H54 (cell line): ENCODE measurements around the gene HLA-DOB.

Source experiments
- DNase-seq: peaks from one replicate; pipeline ENCODE4 v3.0.0; 2011; ENCODE audit warnings: low spot score, mixed read lengths; ENCODE audit not compliant: insufficient read length
- FAIRE-seq: peaks from 3 replicates; lab custom pipeline; 2011; peaks lifted over from hg19 to GRCh38; lab: Jason Lieb, UNC
- POLR2A ChIP-seq: IDR thresholded peaks from 2 replicates; pipeline ENCODE4 v1.6.1; 2011; ENCODE audit warnings: low read depth, mild to moderate bottlenecking, low read length

HLA-DOB gene

DNA sequence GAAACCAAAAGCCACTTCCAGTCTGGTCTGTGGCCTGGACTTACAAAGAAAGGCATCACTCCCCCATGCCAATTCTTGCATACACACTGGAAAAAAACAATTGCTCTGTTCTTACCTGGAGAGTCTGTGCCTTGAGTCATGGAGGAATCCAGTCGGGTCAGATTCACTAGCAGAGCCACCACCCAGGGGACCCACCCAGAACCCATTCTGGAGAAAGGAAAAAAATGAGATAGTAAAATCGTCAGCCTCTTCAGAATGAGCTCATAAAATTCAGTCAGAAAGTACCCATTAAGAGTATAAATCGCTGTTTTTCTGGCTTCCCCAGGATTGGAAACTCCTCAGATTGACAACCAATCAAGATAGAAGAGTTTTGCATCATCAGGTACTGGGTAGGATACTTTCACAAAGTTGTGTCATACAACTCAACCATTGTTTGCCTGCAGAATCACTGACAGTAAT is at the start of gene HLA-DOB:
TSS of gene HLA-DOB (minus strand) at position 257 of the 459 bp plus-strand sequence. CDS start at position 206, 51 bp downstream.
- DNase-seq (peak; percentile 44), FAIRE-seq (peak; percentile 78)
- no peak for TF ChIP-seq POLR2A

- DNase-seq (no peak), FAIRE-seq (no peak)
- no peak for TF ChIP-seq POLR2A
Measured at GRCh38 chr6:32865724-32866443, 49.1 kb upstream of the HLA-DOB start.

- DNase-seq (no peak), FAIRE-seq (no peak)
- TF ChIP-seq POLR2A: no peak
Measured at GRCh38 chr6:32862725-32863124, 45.9 kb upstream of the HLA-DOB start.

- DNase-seq (no peak), FAIRE-seq (no peak)
- TF ChIP-seq POLR2A: no peak
Measured at GRCh38 chr6:32860674-32861073, 43.9 kb upstream of the HLA-DOB start.

DNA sequence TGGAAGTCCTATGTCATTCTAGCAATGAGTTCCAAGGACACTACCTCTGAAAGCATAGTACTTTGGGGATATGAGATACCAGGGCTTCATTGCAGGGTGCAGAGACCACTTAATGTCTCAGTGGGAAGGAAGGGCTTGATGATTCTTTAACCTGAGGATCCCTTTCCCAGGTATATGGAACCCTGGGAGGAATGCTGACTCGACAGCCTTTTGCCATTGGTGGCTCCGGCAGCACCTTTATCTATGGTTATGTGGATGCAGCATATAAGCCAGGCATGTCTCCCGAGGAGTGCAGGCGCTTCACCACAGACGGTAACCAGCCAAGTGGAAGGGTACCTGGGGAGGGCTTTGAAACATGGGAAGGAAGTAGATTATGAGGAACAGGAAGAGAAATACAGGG is 41.4 kb upstream of the HLA-DOB start:
- no peak for FAIRE-seq
- no peak for DNase-seq
- no peak for TF ChIP-seq POLR2A

GRCh38 chr6:32857156-32857891 is 40.5 kb upstream of the HLA-DOB start:
- no peak for DNase-seq
- no peak for TF ChIP-seq POLR2A
- FAIRE-seq: no peak

DNA sequence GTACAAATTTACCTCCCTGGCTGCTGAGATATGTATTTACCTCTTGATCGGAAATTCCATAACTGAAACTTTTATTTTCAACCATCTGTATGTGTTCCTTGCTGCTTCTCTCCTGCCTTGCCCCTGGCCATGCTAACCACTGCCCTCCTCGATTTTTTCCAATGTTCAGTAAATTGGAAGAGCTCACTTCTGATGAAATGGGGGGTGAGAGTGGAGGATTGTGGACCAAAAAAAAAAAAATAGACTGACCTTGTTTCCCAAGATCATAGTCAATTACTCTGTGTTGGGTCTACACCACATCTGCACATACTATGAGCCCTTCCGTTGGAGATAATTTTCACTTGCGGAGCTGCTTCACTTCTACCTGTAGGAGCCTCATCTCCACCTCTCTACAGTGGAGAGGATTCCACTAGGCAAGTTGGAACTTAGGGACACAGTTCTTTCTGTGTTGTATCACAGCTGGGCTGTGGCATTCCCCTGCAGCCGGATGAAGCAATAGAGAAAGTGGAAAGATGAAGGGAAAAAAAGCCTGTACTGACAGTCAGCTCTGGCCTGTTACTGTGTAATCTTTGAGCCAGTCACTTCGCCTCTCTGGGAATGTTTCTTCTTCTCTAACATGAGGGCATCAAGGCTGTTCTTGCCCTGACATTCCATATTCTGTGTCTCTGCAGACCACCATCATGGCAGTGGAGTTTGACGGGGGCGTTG is 38.8 kb upstream of the HLA-DOB start:
- FAIRE-seq (no peak), DNase-seq (no peak)
- no peak for TF ChIP-seq POLR2A

GRCh38 chr6:32854376-32855178 is 37.8 kb upstream of the HLA-DOB start:
- DNase-seq (peak; percentile 24), FAIRE-seq (no peak)
- TF ChIP-seq POLR2A: no peak

DNA sequence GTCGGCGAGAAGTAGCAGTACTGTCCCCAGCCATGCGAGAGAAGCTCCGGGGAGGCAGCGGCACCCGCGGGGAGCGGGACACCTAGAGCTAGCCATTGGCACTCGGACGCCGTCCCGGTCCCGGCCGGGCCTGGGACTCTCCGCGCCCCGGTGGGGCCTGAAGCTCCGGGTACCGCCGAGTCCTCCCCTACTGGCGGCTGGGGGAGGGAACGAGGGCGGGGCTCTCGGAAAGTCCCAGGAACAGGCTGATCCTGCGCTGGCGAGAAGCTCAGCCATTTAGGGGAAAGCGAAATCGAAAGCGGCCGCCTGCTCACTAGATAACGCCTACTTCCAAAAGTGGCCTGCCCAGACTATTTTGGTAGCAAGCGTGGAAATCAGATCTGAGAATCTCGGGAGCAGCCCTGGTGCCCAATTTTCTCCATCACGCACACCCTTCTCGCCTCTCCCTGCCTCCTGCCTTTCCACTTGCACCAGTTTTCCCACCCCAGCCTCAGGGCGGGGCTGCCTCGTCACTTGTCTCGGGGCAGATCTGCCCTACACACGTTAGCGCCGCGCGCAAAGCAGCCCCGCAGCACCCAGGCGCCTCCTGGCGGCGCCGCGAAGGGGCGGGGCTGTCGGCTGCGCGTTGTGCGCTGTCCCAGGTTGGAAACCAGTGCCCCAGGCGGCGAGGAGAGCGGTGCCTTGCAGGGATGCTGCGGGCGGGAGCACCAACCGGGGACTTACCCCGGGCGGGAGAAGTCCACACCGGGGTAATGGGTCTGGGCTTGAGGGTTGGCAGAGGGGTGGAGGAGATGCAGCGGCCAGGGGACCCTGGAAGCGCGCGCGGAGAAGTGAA is 37.0 kb upstream of the HLA-DOB start, which contains the start of the genes PSMB9 and TAP1:
TSS of gene PSMB9 (plus strand) at position 652 of the 835 bp plus-strand sequence. CDS start at position 690, 38 bp downstream.
TSS of gene TAP1 (minus strand) at position 164 of the 835 bp plus-strand sequence. CDS start at position 96, 68 bp downstream.
- DNase-seq: peak; percentile 87
- no peak for FAIRE-seq
- peak; percentile 73 for TF ChIP-seq POLR2A

- TF ChIP-seq POLR2A: no peak
- DNase-seq (peak; percentile 50), FAIRE-seq (no peak)
Measured at GRCh38 chr6:32852844-32853540, 36.2 kb upstream of the HLA-DOB start.

DNA sequence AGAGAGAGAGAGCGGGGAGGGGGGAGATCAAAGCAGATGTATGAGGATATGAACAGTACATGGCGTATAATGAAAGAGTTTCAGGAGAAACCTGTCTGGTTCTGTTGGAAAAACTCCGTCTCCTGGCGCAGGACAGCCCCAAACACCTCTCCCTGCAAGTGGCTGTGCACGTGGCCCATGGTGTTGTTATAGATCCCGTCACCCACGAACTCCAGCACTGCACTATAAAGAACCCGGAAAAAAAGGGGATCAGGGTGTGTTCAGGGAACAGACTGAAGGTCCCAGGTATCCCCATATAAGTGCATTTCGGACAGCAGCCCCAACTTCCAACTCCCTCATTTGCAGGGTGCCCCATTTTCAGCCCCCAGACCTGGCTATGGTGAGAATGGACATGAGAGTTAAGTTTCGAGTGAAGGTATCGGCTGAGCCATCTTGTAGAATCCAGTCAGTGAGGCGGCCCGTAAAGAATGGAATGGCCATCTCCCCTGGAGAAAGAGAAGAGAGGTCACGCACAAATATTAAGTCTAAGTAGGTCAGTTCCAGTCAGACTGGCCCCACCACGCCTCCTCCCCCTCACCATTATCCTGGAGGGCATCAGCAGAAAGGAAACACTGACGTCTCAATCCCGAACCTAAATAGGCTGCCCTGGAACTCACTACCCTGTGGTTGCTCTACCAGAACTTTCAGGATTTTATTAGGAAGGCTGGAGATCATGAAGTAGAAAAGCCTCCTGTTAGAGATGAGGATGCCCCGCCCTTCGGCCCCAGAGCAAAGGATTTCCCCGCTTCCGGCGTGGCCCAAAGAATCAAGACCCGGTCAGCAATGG is 35.4 kb upstream of the HLA-DOB start:
- no peak for DNase-seq
- no peak for TF ChIP-seq POLR2A

More for the DNA sequence above, 35.4 kb upstream of the HLA-DOB start:
- FAIRE-seq: no peak
